Psoas muscle (tissue), 8 donors: Measurements from ENCODE around the gene MYO1D. TPM values are rescaled to one million over a fixed set of nuclear protein-coding genes. Genes with fewer than 3 reads are reported as not detected.

ENCODE experiments used
- ATAC-seq, 4 donors: fragments of 200-7000 bp; cut with Tn5 transposase; one replicate each; pipeline ENCODE4 v1.9.1; 2020; ENCODE audit warnings: moderate library complexity in 3 of 4, mild to moderate bottlenecking in 2 of 4
- DNase-seq, 2 donors: peaks; one replicate each; pipeline ENCODE4 v3.0.0-alpha.2; 2020
- H3K27ac ChIP-seq: fragments of 200-600 bp; one replicate; pipeline ENCODE4 v1.8.0; 2022
- H3K27me3 ChIP-seq, 3 donors: fragments of 200-600 bp in 1 of 3; one replicate each; pipeline versions ENCODE4 v1.6.1 to v1.8.0; 2013 to 2022; ENCODE audit warnings: low read length in 2 of 3, mild to moderate bottlenecking in 2 of 3, moderate library complexity in 1 of 3; ENCODE audit not compliant: insufficient read depth in 3 of 3
- H3K36me3 ChIP-seq, 2 donors: fragments of 200-600 bp in 1 of 2; one replicate each; pipeline versions ENCODE4 v1.6.1 to v1.8.0; 2013 to 2022; ENCODE audit warnings: low read depth in 1 of 2, mild to moderate bottlenecking in 1 of 2, moderate library complexity in 1 of 2; ENCODE audit not compliant: insufficient read depth in 1 of 2
- H3K4me1 ChIP-seq: fragments of 200-600 bp; one replicate; pipeline ENCODE4 v1.8.0; 2022
- H3K4me3 ChIP-seq: fragments of 200-600 bp; one replicate; pipeline ENCODE4 v1.8.0; 2022; ENCODE audit warnings: mild to moderate bottlenecking
- H3K9me3 ChIP-seq: fragments of 200-600 bp; one replicate; pipeline ENCODE4 v1.8.0; 2022
- WGBS, 3 donors: extraction: QIAGEN DNeasy Blood & Tissue Kit; methylation state at CpG; one replicate each; pipeline versions ENCODE4 v1.1.6 to v1.1.7; 2013; 5-methylcytosine and 5-hydroxymethylcytosine counted together
- intact Hi-C, 2 donors: fragments of 100-400 bp; cut with DNase I; formaldehyde crosslinking; loops; one replicate each; pipeline versions ENCODE4 v1.11.0 to v1.14.2; 2022
- polyA plus RNA-seq, 3 donors: library from polyadenylated mRNA; stranded (reverse); fragments of 200-250 nt; gene quantifications; one replicate each; pipeline ENCODE4 v1.2.3, GENCODE V29; 2013
- total RNA-seq, 4 donors: library from RNA; stranded (reverse); fragmentation: NEBNext Ultra II Directional in 2 of 4; extraction: Animal tissue kit (Norgen Biotek cat#: 25700) in 2 of 4; gene quantifications; one replicate each; pipeline versions ENCODE4 v1.2.1 to v1.2.4, GENCODE V29; 2021 to 2023
- TF ChIP-seq, protein P1 (sequence below): fragments of 200-600 bp; IDR thresholded peaks from one replicate; pipeline ENCODE4 v1.8.0; 2022; ENCODE audit warnings: antibody characterized with exemption
- donor health status: healthy with polysubstance abuse.
- donor health status: DM: no; HTN: no; CAD: no; lungs with moderate emphysema.
- donor health status: Bipolar disorder and iron deficiency.
- donor health status: healthy.
- donor health status: DM: yes; HTN: yes; CAD: no.
- donor health status: DM: no; HTN: no; CAD: no.
- donor health status: DM: no; HTN: no; CAD: no.
- donor health status: DM: yes; HTN: yes; CAD: no.

Gene MYO1D
- total and polyA plus RNA-seq, 7 donors: 1.8 to 5.9 (median 4.1) TPM

DNA sequence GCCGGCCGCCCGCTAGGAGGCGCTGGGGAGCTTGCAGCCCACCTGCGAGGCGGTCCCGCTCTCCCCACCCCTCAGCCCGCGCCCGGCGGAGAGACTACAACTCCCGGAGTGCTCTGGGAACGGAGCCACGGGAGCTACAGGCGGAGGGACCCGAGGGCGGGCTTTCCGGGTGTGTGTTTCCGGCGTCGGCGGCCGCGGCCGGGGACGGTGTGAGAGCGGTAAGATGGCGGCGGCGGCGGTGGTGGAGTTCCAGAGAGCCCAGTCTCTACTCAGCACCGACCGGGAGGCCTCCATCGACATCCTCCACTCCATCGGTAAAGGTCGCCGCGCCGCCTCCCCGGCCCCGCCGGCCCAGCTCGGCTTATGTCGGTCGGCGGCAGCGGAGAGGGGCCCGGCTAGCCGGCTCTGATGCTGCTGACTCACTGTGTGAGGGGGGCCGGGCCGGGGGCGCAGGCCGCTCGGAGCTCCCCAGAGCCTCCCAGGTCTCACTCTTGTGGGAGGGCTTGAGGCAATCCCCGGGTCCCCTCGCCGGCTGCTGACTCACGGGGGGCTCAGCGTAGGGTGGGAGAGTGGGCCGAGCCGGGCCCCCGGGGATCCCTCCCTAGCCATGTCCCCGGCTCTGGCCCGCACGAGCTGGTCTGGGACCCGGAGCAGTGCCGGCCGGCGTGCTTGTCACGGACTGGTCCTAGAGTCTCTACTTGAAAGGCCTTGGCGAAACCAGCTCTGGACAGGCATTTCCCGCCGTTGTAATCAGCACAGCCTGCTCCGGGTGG is 432.4 kb downstream of the MYO1D start, which contains the start of gene PSMD11:
TSS of gene PSMD11 (plus strand) at position 210 of the 773 bp plus-strand sequence. CDS start at position 224, 14 bp downstream.
- WGBS, 3 donors: 0 to 1% (median 0%) methylated on average over 59 to 74 of the region's 74 CpGs
- intact Hi-C loops: no loop called here
- Histone ChIP-seq H3K4me1 (peaks cover 16% of the 10 kb centered on the region), H3K4me3 (peak within 1 kb of the TSS; percentile 98), H3K27ac (peak within 1 kb of the TSS; percentile 95), H3K36me3 (peaks cover 8 to 29% of the 10 kb centered on the region in 2 donors), H3K27me3 (no peaks in the 10 kb centered on the region), H3K9me3 (no peaks in the 10 kb centered on the region)
- TF ChIP-seq, protein P1, sequence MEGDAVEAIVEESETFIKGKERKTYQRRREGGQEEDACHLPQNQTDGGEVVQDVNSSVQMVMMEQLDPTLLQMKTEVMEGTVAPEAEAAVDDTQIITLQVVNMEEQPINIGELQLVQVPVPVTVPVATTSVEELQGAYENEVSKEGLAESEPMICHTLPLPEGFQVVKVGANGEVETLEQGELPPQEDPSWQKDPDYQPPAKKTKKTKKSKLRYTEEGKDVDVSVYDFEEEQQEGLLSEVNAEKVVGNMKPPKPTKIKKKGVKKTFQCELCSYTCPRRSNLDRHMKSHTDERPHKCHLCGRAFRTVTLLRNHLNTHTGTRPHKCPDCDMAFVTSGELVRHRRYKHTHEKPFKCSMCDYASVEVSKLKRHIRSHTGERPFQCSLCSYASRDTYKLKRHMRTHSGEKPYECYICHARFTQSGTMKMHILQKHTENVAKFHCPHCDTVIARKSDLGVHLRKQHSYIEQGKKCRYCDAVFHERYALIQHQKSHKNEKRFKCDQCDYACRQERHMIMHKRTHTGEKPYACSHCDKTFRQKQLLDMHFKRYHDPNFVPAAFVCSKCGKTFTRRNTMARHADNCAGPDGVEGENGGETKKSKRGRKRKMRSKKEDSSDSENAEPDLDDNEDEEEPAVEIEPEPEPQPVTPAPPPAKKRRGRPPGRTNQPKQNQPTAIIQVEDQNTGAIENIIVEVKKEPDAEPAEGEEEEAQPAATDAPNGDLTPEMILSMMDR: peak; percentile 91
- DNase-seq (peak; percentile 99), ATAC-seq (peak; percentile 93 to 94 (median 94))

DNA sequence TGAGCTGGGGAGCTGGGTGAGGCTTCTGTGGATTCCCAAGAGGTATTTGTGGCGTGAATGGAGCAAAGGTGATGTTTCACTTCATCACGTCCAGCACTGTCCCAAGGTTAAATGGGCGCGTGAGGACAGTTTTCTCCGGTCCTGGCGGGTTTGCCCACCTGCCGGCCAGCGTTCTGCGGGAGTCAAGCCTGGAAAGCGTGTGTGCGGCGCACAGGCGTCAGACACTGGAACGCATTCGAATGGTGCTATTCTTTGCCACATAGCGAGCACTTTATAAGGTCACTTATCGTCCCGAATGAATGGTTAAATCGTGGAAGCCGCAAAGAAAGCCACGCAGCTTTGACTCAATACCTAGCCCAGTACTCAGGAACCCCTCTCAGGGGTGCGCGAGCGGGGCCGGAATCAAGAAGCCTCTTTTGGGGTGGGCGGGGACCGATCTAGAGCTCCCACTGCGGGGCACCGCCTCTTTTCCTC is 433.1 kb downstream of the MYO1D start:
- Histone ChIP-seq H3K4me1 (peaks cover 16% of the 10 kb centered on the region), H3K27me3 (no peaks in the 10 kb centered on the region), H3K36me3 (peaks cover 5 to 23% of the 10 kb centered on the region in 2 donors), H3K27ac (no peak overlapping the region), H3K4me3 (peak overlapping the region; percentile 98), H3K9me3 (no peaks in the 10 kb centered on the region)
- TF ChIP-seq, protein P1: no peak
- 9 to 10% (median 10%) methylated on average over 29 of the region's 29 CpGs for WGBS, 3 donors
- peak in 3 of 4 donors; percentile 0 to 2 (median 1) for ATAC-seq
- intact Hi-C loops: no loop called here
- DNase-seq: no peak

Other genes with a start within 250 kb of the MYO1D start
- gene TMEM98, start 51.0 kb upstream of the MYO1D start, total RNA-seq: 1 to 10 TPM; 1.4 to 5.7 (median 5.1) TPM
- 1 to 10 TPM; 2.2 to 3.6 (median 2.5) TPM for gene TMEM98, start 51.0 kb upstream of the MYO1D start, polyA plus RNA-seq
- gene SPACA3, start 114.7 kb upstream of the MYO1D start, total RNA-seq: not detected
- not detected for gene SPACA3, start 114.7 kb upstream of the MYO1D start, polyA plus RNA-seq